T follicular helper cell (primary cell): Measurements from ENCODE around the gene GSDMA.

Experiments
- DNase-seq: peaks from one replicate; pipeline ENCODE4 v3.0.0-alpha.2; 2020; ENCODE audit warnings: low read depth

GSDMA gene

DNA sequence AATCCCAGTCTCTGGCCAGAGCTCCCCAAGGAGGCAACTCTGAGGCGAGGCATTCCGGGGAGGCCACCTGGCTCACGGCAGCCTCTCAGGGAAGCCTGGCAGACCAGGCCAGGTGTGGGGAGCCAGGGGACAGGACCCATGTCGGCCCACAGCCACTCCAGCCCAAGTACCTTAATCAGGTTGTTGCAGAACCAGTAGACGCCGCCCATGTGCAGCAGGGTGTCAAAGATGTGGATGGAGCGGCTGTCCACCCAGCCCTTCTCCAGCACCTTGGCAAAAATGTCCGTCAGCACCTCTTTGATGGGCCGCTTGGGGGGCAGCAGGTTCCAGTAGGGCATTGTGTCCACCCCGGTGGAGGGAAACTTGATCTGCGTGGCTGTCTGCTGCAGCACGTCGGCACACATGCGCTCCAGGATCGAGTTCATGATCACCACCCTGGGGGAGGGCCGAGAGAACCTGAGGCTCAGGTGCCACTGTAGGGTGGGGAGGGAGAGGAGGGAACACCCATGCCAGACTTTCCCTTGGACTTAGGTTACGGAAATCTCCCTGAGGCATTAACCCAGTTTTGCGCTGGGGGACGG lies 60.2 kb downstream of the GSDMA start:
- no peak for DNase-seq

DNA sequence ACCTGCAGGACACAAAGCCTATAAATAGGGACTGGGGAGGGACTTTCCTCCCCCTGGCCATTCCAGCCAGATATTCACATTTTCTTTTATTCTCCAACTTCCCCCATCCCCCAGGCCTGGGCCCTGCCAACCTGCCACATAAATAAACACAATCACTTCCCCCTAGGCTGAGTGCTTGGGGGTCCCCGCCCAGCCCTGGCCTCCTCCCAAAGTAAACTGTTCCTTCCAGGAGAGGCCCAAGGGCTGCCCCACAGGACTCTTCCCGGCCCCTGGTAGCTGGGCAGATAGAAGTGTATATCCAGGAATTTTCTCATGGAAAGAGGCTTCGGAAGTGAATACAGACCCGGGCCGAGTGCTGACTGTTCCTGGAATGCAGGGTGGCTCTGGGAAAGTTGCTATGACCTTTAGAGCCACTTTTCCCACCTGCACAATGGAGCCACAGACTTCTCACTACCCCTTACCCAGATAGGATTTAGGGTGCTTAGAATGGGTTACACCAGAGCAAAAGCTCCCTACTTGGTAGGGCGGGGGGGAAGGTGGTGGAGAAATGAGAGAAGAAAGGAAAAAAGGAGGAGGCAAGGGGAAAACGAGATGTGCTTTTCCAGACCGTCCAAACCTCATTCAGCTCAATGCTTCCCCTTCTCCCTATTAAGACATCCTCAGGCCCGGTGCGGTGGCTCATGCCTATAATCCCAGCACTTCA lies 60.9 kb downstream of the GSDMA start:
- DNase-seq, result no peak

DNA sequence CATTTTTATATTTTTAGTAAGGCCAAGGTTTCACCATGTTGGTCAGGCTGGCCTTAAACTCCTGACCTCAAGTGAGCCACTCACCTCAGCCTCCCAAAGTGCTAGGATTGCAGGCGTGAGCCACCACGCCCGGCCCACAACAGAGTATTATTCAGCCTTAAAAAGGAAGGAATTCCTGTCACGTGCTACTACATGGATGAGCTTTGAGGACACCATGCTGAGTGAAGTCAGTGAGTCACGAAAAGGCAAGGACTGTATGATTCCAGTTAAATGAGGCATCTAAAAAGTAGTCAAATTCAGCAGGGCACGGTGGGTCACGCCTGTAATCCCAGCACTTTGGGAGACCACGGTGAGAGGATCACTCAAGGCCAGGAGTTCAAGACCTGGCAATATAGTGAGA lies 62.1 kb downstream of the GSDMA start:
- no peak for DNase-seq

DNA sequence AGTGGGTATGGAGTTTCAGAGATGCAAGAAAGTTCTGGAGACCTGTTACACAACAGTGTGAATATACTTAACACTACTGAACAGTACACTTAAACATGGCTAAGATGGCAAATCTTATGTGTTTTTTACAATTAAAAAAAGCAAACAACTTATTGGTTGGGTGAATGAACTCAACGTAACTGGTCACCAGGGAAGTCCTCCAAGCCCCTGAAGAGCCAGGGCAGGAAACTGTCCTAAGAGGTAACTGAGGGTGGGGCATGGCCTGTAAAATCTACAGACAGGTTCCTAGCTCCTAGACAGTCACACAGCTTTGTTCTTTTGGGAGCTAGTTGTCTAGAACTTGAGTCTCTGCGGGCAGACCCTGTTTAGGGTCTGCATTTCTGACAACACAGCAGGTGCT lies 62.8 kb downstream of the GSDMA start:
- DNase-seq, result no peak

DNA sequence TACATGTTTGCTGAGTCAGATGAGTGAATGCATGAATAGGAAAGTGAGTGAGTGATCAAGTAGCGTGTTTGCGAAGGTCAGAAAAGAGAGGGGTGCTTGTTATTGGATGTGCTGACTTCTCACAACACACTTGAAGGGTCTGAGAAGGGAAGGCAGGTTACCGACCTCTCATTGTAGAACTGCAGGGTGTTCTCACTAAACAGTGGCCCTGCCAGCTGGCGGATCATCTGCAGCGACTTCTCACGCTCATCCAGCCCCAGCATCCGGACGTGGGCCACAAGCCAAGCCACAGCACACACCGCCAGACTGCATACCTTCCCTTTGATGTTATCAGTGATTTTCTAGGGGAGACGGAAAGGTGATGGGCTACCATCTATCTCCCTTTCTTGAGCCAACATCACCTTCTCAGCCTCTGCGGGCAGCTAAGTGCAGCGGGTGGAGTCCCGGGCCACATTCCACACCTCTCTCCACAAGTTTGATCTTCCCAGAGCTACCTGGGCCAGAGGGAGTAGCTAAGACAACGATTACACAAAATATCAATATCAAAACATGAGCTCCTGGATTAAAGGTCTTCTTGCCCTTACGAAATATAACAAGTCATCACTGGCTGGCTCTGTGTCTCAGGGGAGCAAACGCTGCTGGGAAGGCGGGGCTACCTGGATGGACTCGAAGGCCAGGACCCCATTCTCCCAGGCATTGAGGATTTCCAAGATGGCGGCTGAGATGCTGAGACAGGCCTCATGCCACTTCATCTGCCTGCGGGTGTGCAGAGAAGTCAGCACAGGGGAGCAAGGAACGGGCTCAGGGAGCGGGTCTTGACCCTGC lies 63.4 kb downstream of the GSDMA start:
- peak; percentile 22 for DNase-seq

DNA sequence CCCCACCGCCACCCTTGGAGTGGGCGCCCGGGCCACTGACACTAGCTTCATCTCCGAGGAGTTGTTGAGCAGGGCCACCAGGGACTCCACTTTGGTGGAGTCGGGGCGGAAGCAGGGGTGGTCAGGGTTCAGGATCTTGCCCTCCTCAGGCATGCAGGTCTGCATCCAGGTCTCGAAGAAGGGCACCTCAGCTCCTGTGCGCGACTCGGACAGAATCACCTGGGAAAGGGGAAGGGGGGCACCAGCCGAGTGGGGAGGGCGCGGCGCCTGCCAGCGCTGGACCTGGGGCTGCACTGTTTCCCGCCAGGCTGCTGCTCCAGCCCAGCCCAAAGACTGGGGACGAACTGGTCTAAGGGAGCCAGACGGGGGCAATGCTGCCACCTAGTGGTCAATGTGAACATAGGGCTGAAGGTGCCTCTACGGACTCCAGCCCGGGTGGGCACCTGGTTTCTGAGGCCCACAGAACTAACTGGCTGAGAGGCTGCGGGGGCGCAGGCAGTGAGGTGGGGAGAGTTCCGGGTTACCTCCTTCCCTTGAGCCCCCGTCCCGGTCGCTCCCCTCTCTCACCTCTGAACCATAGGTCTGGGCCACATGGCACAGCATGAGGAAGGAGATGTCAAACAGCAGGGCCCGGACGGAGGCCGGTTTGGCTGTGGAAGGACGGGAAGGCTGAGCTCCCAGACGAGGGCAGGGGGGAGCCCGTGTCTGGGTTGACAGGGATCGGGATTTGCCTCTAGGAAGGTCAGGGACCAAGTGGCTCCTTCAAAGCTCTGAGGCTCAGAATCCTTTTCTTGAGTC lies 64.2 kb downstream of the GSDMA start:
- peak; percentile 66 for DNase-seq
